OCI-LY7 (cell line): Measurements from ENCODE around the gene RTL10. TPM values are rescaled to one million over a fixed set of nuclear protein-coding genes. Genes with fewer than 3 reads are reported as not detected.

ENCODE experiments used
- BruUV-seq: library from RNA; stranded (reverse); fragments of 400-500 nt; replicated peaks from 2 replicates; lab custom pipeline; 2021; lab: Mats Ljungman, UMichigan
- CTCF ChIA-PET: fragments of 300-600 bp; sonication (Branson Sonifier 250); formaldehyde crosslinking; loops from one replicate; lab custom pipeline; 2022; ENCODE audit warnings: antibody characterized with exemption; ENCODE audit not compliant: unreplicated experiment; lab: Charles Lee
- POLR2A ChIA-PET: fragments of 300-600 bp; sonication (Branson Sonifier 250); formaldehyde crosslinking; loops from one replicate; lab custom pipeline; 2022; ENCODE audit warnings: antibody characterized with exemption; lab: Charles Lee
- DNase-seq: peaks from one replicate; pipeline ENCODE4 v3.0.0-alpha.2; 2015; ENCODE audit warnings: low spot score
- H2AFZ ChIP-seq: fragments of 200-600 bp; sonication (generic), shearing (Covaris generic); 2 replicates; pipeline ENCODE4 v1.6.1; 2014; ENCODE audit warnings: mild to moderate bottlenecking, antibody characterized with exemption, low read length, moderate library complexity
- H3K27ac ChIP-seq: fragments of 200-600 bp; sonication (generic); 2 replicates; pipeline ENCODE4 v1.5.1; 2014; ENCODE audit warnings: mixed run types, low read depth, mild to moderate bottlenecking, moderate library complexity, low read length, inconsistent platforms; ENCODE audit not compliant: poor library complexity, severe bottlenecking
- H3K36me3 ChIP-seq: fragments of 200-600 bp; sonication (generic); 2 replicates; pipeline ENCODE4 v1.6.1; 2014; ENCODE audit warnings: mild to moderate bottlenecking, antibody characterized with exemption, low read length, moderate library complexity, mixed read lengths; ENCODE audit not compliant: insufficient read depth
- H3K4me1 ChIP-seq: fragments of 200-600 bp; sonication (generic); 2 replicates; pipeline ENCODE4 v1.5.1; 2014; ENCODE audit warnings: mild to moderate bottlenecking, low read length; ENCODE audit not compliant: insufficient read depth, poor library complexity, severe bottlenecking
- H3K4me2 ChIP-seq: fragments of 200-600 bp; sonication (generic); 2 replicates; pipeline ENCODE4 v1.6.1; 2014; ENCODE audit warnings: mild to moderate bottlenecking, low read length
- H3K4me3 ChIP-seq: fragments of 200-600 bp; sonication (generic); 2 replicates; pipeline ENCODE4 v1.5.1; 2014; ENCODE audit warnings: mild to moderate bottlenecking, low read depth, low read length; ENCODE audit not compliant: poor library complexity, severe bottlenecking
- H3K79me2 ChIP-seq: fragments of 200-600 bp; sonication (generic); 2 replicates; pipeline ENCODE4 v1.6.1; 2016; ENCODE audit warnings: low read depth, mild to moderate bottlenecking, low read length, moderate library complexity, mixed read lengths; ENCODE audit not compliant: insufficient read depth
- H3K9me2 ChIP-seq: fragments of 200-600 bp; sonication (generic); 2 replicates; pipeline ENCODE4 v1.6.1; 2016; ENCODE audit warnings: mild to moderate bottlenecking, low read length, mixed read lengths; ENCODE audit not compliant: insufficient read depth
- H3K9me3 ChIP-seq: fragments of 200-600 bp; sonication (generic); 2 replicates; pipeline ENCODE4 v1.6.1; 2014; ENCODE audit warnings: mild to moderate bottlenecking, mixed run types, low read length, mixed read lengths
- H4K20me1 ChIP-seq: fragments of 200-600 bp; sonication (generic); 2 replicates; pipeline ENCODE4 v1.6.1; 2014; ENCODE audit warnings: mild to moderate bottlenecking, antibody characterized with exemption, low read length, moderate library complexity, mixed read lengths; ENCODE audit not compliant: insufficient read depth
- CTCF ChIP-seq: fragments of 200-600 bp; sonication (generic); conservative IDR thresholded peaks from 2 replicates; pipeline ENCODE4 v1.5.1; 2014; ENCODE audit warnings: mild to moderate bottlenecking, antibody characterized with exemption, low read length, moderate library complexity, mixed read lengths
- EZH2phosphoT487 ChIP-seq: fragments of 200-600 bp; sonication (generic); IDR thresholded peaks from 2 replicates; pipeline ENCODE4 v1.6.1; 2018; ENCODE audit warnings: low read depth, borderline replicate concordance, mild to moderate bottlenecking, mixed run types, antibody characterized with exemption, low read length, moderate library complexity, mixed read lengths
- intact Hi-C: fragments of 100-400 bp; cut with micrococcal nuclease; formaldehyde crosslinking; loops from one replicate; pipeline ENCODE4 v1.10.0; 2022; ENCODE audit not compliant: unreplicated experiment
- total RNA-seq, 2 experiments: library from RNA; depleted of rRNA in 1 of 2; stranded (reverse); fragments of >200 nt in 1 of 2; shearing (Covaris generic) in 1 of 2; gene quantifications; 2 replicates each; pipeline ENCODE4 v1.2.3, GENCODE V29; 2014 to 2022

The RTL10 gene
- total RNA-seq, 2 experiments from 2014 or later: 26.2 to 28.2 TPM

GRCh38 chr22:19818324-19819207 lies 36.1 kb downstream of the RTL10 start:
- H4K20me1 ChIP-seq: no peaks in the 10 kb centered on the region
- intact Hi-C loops: no loop called here
- BruUV-seq: no TSS peak
- H3K9me3 ChIP-seq: no peaks in the 10 kb centered on the region
- no peak overlapping the region for H3K27ac ChIP-seq
- H3K4me1 ChIP-seq: peaks cover 7% of the 10 kb centered on the region
- TF ChIP-seq EZH2phosphoT487 (no peak), CTCF (no peak)
- H2AFZ ChIP-seq: no peak overlapping the region
- H3K9me2 ChIP-seq: no peaks in the 10 kb centered on the region
- no peak overlapping the region for H3K4me3 ChIP-seq
- H3K4me2 ChIP-seq: no peak overlapping the region
- H3K36me3 ChIP-seq: no peaks in the 10 kb centered on the region
- H3K79me2 ChIP-seq: no peaks in the 10 kb centered on the region
- POLR2A ChIA-PET: no interaction called here
- DNase-seq: peak; percentile 15
- CTCF ChIA-PET: no interaction called here

DNA sequence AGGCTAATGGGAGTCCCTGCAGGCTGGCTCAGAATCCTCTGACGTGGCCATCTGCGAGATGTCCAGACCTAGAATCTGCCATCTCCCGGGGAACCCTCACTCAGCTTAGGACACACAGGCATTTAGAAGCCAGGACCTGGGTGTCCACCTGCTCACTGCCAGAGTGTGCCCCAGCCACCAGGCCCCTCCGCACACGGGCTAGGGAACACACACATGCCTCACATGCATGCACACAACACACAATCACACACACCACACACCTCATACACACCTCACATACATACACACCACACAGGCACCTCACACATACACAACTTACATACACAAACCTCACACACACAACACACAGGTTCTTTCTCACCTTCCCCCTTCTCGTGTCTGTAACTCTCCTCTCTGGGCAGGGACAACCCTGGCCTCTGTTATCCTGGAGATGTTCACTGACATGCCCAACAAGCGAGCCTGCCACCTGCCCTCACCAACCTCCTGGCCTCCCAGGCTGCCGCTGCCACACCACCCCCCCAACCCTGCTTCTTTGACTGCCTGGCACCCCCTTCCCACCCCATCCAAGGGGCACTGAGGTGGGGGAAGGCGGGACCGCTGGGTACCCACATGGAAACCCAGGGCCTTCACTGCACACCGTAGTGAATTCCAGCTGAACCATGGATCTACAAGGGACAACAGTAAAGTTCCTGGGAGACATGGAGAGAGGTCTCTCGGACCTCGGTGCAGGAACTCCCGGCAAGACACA lies 38.1 kb downstream of the RTL10 start:
- no peak for DNase-seq
- no peaks in the 10 kb centered on the region for H4K20me1 ChIP-seq
- no peaks in the 10 kb centered on the region for H3K36me3 ChIP-seq
- ChIA-PET CTCF (no interaction called here), POLR2A (no interaction called here)
- no peaks in the 10 kb centered on the region for H3K9me3 ChIP-seq
- no peaks in the 10 kb centered on the region for H3K9me2 ChIP-seq
- TF ChIP-seq EZH2phosphoT487 (no peak), CTCF (no peak)
- no peak overlapping the region for H2AFZ ChIP-seq
- H3K79me2 ChIP-seq: no peaks in the 10 kb centered on the region
- H3K4me2 ChIP-seq: no peak overlapping the region
- BruUV-seq: no TSS peak
- H3K4me3 ChIP-seq: no peak overlapping the region
- intact Hi-C loops: no loop called here
- no peak overlapping the region for H3K27ac ChIP-seq
- peaks cover 7% of the 10 kb centered on the region for H3K4me1 ChIP-seq
